GM18505 (cell line): ENCODE results near the gene PDS5A.
A peak's percentile ranks its signal among the peaks of the same experiment; 100 is the strongest.
"Not testable (repeated sequence)": the region's sequence is repeated elsewhere in the genome, so short reads cannot be mapped to it uniquely, and the experiment has no call there.

Experiments
- ATAC-seq: cut with Tn5 transposase; IDR thresholded peaks from one replicate; pipeline ENCODE4 v1.9.1; 2021; ENCODE audit not compliant: unreplicated experiment
- POLR2A ChIP-seq: IDR thresholded peaks from 4 replicates; pipeline ENCODE4 v1.6.1; 2011; ENCODE audit warnings: borderline replicate concordance; ENCODE audit not compliant: insufficient read depth, insufficient read length; ENCODE audit errors: extremely low read depth

Gene PDS5A

GRCh38 chr4:39977489-39978377 is at the start of gene PDS5A:
Gene PDS5A (minus strand): TSS chr4:39977911. CDS start chr4:39976577, 1,334 bp downstream.
- peak; percentile 83 for TF ChIP-seq POLR2A
- ATAC-seq: peak; percentile 76

- ATAC-seq: not testable (repeated sequence)
Measured at GRCh38 chr4:40024049-40024448, 46.3 kb upstream of the PDS5A start.

- not testable (repeated sequence) for ATAC-seq
Measured at GRCh38 chr4:40021116-40021515, 43.4 kb upstream of the PDS5A start.

- no peak for TF ChIP-seq POLR2A
- ATAC-seq: no peak
Measured at GRCh38 chr4:40020221-40020620, 42.5 kb upstream of the PDS5A start.

- no peak for TF ChIP-seq POLR2A
- no peak for ATAC-seq
Measured at GRCh38 chr4:40016007-40016406, 38.3 kb upstream of the PDS5A start.

GRCh38 chr4:40003986-40004385 is 26.3 kb upstream of the PDS5A start:
- no peak for TF ChIP-seq POLR2A
- no peak for ATAC-seq

- ATAC-seq: no peak
- TF ChIP-seq POLR2A: no peak
Measured at GRCh38 chr4:40000711-40001110, 23.0 kb upstream of the PDS5A start.

- ATAC-seq: no peak
- no peak for TF ChIP-seq POLR2A
Measured at GRCh38 chr4:39998659-39999345, 21.1 kb upstream of the PDS5A start.

GRCh38 chr4:39996811-39997210 is 19.1 kb upstream of the PDS5A start:
- no peak for TF ChIP-seq POLR2A
- no peak for ATAC-seq

- TF ChIP-seq POLR2A: no peak
- no peak for ATAC-seq
Measured at GRCh38 chr4:39994406-39994805, 16.7 kb upstream of the PDS5A start.

GRCh38 chr4:39989381-39989780 is 11.7 kb upstream of the PDS5A start:
- not testable (repeated sequence) for ATAC-seq

- TF ChIP-seq POLR2A: no peak
- ATAC-seq: no peak
Measured at GRCh38 chr4:39987485-39987884, 9.8 kb upstream of the PDS5A start.

GRCh38 chr4:39978904-39979303 is 1.2 kb upstream of the PDS5A start:
- no peak for ATAC-seq
- TF ChIP-seq POLR2A: no peak

GRCh38 chr4:39978378-39978775 is 666 bp upstream of the PDS5A start:
- ATAC-seq: no peak
- TF ChIP-seq POLR2A: no peak
